SHP77 (cell line): ENCODE results near the gene SDK1.
"Not testable (repeated sequence)": the region's sequence is repeated elsewhere in the genome, so short reads cannot be mapped to it uniquely, and the experiment has no call there.

Experiments used
- DNase-seq, 2 experiments: peaks; one replicate each; lab custom pipeline; 2025; lab: John Stamatoyannopoulos, UW

The SDK1 gene

DNA sequence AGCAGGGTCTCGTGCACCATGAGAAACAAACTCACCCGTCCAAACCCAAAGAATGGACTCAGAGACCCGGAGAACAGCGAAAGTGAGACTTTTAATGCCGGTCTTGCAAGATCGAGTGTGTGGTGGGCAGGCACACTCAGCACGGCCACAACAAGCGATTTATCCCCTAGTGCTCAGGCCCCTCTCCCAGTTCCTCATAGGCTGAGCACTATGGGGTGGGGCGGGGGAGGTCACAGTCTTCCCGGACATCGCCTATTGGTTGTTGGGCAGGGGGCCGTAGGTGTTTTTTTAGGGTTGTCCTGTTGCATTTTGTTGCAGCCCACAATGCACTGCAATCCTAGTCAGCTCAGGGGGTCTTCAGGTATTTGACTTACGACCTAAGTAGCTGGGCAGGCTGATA lies 772.7 kb downstream of the SDK1 start:
- no peak for DNase-seq

DNA sequence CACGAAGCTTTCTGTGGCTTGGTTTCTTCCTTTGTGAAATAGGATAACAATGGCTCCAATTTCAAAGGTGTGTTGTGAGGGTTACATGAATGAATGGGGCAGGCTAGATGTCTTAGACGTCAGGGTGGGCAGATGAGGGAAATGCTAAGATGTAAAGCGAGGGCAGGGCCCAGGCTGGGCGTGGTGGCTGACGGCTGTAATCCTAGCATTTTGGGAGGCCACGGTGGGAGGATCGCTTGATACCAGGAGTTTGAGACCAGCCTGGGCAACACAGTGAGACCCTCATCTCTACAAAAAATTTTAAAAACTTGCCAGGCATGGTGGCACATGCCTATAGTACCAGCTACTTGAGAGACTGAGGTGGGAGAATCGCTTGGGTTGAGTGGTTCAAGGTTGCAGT lies 773.4 kb downstream of the SDK1 start:
- DNase-seq = no peak

DNA sequence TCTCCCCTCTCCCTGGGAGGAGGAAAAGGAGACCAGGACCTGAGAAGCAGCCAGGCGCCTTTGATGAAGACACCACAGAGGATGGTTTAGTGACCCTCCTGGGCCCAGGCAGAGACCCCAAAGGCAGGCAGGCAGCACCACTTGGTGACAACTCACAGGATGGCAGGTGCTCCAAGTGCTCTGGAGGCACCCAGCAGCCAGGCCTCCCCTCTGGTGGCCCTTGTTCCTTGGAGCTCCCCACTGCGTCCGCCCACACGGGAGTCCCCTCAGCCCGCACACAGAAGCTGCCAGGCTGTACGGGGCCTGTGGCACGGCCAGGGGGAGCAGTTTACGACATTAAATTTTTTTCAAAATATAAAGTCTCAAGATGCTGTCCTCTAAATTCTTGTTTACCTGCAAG lies 773.9 kb downstream of the SDK1 start:
- DNase-seq = no peak

DNA sequence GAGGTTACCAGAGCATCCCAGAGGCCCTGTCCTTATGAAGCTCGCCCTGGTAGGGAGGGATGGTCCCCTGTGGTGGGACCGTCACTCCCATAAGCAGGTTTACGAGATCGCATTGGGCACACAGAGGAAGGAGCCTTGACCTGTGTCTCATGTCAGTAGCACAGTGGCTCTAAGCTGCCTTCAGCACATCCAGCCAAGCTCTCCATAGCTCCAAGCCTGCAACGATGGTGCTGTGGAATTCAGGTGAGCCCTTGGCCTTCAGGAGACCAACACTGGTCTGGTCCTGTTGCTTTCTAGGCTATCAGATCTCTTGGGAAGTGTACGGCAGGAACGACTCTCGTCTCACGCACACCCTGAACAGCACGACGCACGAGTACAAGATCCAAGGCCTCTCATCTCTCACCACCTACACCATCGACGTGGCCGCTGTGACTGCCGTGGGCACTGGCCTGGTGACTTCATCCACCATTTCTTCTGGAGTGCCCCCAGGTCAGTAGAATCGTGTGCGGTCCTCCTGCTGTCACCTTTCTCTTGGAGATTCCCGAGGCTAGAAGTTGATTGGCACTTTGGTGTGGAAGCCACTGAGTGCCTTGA lies 775.7 kb downstream of the SDK1 start:
- no peak for DNase-seq

DNA sequence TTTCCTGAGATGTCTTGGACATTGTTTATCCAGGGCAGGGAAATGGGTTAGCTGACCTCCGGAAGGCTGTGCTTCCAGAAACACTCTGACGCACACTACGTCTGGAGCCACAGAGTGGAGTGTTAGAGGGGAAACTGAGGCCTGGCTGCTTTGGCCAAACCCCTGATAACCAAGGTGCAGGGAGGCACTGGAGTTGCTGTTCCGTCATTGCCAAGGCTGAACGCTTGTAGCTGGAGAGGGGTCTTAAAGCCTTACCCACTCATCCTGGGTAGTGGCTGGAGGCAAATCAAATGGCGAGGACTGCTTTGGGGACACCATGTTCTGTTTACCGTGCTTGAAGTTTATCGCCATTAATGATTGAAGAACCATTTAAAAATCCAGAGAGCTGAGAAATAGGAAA lies 776.9 kb downstream of the SDK1 start:
- no peak for DNase-seq

DNA sequence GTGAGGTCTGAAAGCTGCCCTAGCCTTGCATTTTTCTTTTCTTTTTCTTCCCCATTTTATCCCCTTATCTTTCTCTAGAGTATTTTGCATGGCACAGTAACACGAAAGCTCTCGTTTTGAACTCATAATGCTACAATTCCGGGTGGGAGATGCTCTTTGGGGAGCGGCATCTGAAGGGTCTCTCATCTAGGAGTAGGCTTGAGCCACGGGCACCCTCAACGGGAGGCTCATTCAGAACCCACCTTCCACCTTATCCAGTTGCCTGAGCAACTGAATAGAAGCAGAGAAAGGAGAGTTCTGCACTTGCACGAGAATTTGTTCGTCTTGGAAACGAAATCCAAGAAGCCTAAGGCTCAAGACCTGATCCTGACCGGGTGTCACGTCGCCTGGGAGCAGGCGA lies 777.5 kb downstream of the SDK1 start:
- DNase-seq = no peak

DNA sequence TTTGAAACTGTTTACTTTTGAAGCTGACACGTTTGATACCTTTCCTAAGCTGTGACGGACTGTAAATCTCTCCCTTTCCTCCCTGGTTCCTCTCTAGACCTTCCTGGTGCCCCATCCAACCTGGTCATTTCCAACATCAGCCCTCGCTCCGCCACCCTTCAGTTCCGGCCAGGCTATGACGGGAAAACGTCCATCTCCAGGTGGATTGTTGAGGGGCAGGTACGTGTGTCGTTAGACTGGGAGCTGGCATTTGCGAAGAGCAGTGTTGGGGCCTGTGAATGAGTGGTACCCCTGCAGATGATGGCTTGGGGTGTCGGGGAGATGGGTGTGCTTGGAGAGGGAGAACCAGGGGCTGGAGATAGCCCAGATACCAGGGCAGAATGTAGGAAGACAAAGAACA lies 778.3 kb downstream of the SDK1 start:
- DNase-seq = no peak

DNA sequence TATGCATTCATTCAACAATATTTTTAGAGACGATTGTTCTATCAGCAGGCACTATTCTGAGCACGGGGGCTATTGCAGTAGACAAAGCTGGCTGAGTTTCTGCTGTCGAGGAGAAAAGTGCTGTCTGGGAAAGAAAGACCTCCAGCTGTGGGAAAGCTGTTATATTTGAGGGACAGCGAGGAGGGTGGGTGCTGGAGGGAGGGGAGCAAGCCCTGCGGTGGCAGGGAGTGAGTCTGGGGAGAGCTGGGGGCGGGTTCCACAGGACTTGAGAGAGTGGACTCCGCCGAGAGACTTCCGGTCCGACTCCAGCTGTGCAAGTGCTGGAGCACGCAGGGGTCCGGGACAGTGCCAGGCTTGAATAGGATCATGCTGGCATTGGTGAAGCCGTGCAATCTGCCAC lies 778.9 kb downstream of the SDK1 start:
- DNase-seq = no peak

DNA sequence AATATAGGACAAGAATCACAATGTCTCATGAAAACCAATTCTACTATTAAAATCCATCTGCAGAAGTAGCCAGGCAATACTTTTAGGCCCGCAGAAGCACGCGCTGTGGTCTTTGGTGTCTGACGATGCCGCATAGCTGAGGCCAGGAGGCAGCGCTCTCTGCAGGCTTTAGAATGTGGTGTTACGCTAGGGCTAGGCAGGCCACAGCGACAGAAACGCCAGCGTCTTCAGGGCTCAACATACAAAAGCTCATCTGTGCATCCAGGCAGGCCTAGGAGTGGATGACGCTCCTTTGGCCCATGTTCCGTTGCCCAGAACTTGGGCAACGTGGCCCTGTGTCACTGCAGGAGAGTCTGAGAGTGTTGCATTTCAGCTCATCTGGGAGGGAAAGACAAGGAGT lies 779.9 kb downstream of the SDK1 start:
- no peak for DNase-seq

DNA sequence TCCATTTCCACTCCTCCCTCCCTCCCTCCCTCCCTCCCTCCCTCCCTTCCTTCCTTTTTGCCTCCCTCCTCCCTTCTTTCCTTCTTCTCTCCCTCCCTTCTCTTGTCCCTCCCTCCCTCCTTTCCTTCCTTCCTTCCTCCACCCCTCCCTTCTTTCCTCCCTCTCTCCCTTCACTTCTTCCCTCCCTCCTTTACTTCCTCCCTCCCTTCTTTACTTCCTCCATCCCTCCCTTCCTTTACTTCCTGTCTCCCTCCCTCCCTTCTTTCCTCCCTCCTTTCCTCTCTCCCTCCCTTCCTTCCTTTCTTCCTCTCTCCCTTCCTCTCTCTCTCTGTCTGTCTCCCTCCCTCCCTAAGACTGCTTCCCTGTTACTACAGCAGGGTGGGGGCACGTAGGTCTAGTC lies 782.5 kb downstream of the SDK1 start:
- DNase-seq = no peak

DNA sequence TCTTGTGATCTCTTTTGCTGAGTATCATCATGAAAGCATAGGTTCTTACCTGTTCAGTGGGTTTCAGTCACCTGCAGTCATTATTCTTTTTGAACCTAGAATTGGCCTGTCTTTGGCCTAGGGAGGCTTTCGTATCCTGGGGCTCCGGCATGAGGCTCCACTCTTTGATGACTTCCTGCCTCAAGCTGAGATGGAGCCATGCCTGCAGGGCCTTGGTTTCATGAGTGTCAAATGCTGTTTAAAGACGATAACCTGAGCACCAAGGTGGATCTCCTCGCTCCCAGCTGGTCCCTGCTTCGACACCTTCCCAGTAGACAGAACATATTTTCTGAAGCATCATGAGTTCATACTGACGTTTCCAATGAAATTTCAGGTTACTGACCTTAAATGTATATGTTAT lies 783.2 kb downstream of the SDK1 start:
- DNase-seq = no peak

DNA sequence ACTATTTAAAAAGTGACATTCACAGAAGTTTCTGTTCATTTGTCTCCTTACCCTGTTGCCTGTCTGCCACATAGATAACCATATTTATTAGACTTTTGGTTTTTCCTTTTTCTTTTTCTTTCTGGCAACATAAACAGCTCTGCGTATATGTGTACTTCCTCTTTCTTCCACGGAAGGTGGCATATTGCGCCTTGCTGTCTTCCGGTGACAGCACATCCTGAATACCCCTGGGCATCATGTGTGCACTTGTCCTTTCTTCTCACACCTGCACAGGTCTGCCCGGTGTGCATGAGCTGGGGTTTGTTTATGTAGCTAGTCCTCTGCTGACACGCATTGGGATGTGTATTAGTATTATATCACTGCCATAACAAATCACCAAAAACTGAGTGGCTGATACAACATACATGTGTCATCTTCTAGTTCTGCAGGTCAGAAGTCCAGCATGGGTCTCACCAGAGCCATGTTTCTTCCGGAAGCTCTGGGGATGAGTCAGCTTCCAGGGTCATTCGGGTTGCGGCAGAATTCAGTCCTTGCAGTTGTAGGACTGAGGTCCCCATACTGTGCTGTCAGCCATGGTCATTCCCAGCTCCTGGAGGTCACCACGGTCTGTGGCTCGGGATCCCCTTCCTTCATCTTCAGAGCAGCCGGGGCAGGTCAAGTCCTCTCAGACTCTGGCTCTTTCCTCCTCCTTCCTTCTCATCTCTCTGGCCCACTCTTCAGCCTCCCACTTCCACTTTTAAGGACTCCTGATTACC lies 785.1 kb downstream of the SDK1 start:
- no peak for DNase-seq

DNA sequence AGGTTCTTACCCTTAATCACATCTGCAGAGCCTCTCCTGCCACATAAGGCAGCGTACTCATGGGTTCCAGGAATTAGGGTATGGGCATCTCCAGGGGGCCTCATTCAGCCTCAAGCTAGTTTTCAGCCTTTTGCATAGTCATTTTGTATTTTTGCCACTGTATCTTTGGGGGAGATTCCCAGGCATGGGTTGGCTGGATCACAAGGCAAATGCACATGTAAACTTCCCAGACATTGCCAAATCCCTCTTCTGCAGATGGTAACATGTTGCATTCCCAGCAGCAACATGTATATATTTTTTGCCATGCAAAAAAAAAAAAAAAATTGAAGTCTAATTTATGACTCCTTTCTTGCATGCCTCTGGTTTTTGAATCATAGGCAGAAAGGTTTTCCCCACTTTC lies 785.7 kb downstream of the SDK1 start:
- DNase-seq = no peak

DNA sequence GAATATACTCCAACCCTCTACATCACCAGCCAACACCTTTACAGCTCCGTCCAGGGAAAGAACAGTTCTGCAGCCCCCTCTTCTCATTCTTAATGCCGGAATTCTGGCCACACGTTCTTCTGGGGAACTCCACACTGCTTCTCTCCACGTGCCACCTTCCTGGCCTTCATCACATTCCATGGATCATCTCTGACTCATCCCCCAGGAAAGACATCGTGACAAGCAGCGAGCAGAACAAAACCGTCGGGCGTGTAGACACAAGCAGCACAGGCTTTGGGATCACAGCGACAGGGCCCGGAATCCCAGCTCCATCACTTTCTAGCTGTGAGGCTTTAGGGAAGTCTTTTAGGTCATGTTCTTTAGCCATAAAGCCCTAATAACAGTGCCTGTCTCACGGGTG lies 790.7 kb downstream of the SDK1 start:
- DNase-seq = no peak

DNA sequence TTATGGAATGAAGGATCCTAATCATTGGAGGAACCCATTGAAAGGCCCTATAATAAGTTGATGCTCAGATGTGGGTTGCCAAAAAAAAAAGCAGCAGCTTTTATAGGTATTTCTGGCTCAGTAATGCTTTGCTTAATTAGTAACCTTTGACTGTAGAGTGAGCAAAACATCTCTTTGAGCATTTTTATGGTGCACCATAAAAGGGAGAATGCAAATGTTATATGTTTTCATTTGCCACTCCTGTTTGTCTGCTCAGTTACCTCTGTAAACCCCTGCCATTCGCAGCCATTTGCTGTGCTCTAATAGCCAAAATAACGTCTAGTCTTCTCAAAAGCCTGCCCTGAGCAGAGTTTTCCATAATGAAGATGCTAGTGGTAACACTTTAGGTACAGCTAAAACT lies 792.0 kb downstream of the SDK1 start:
- DNase-seq = no peak

DNA sequence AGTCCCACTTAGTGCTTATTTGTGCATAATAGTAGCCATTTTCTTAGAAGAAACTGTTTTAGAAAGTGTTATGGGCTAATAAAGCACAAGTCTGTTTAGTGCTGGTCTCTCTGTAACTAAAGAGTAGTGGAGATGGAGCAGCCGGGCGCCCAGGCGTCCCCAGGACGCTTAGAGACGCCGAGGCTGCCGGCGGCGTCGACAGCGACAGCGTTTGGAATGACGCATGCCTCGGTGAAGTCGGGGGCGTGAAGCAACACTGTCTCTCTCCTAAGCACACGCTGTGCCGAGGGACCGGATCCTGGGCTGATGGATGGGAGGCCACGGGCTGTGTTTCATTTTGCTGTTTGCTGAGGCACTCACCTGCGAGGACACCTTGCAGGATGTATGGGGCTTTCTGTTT lies 792.4 kb downstream of the SDK1 start:
- no peak for DNase-seq

DNA sequence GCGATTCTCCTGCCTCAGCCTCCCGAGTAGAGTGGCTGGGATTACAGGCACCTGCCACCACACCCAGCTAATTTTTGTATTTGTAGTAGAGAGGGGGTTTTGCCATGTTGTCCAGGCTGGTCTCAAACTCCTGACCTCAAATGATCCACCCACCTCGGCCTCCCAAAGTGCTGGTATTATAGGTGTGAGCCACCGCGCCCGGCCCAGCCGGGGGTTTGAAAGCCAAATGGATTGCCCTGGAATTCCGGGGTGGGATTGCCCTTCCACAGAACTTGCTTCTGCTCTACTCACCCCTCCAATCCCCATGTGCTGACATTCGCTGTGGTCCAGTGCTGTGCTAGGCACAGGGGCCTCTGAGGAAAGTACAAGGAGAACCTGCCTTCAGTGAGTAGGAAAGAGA lies 793.1 kb downstream of the SDK1 start:
- not testable (repeated sequence) for DNase-seq

DNA sequence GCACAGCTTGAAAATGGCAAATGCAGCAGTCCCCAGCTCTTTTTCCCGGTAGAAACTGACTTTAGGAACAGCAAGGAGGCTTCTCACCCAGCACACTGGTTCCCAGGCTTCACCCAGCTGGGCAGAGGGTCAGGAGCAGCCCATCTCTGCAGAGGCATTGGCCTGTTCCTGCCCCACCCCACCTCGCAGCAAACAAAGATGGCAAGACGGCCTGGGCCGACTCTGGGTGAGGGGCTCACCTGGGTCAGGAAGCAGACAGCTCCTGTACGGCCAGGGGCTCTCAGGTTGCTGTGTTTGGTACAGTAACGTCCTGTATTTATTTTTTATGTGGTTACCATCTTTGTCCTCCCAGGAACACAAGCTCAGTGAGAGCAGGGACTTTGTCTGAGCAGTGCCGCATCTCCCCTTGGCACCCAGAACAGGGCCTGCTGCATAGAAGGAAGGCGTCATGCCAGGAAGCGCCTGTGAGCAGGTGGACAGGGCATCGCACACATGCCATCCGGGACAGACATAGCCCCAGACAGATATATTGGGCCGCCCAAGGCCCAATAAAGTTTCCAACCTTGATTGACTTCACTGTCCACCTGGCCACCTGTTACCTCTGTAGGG lies 796.1 kb downstream of the SDK1 start:
- DNase-seq = no peak

DNA sequence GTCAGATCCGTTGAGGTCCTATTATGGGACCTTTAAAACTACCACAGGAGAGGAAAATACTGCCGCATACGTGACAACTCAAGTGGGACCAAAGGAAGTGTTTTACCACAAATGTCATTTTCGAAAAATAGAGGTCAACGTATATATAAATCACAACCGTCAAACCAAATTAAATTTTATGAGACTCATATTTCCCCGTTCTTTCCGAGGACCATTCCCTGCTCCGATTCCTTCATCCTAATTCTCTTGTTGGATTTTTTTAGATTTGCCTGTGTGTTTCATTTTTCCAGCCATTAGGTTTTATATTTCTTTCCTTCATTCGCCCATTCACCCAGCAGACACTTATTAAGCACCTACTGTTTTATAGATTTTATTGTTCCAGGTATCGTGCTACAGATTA lies 797.1 kb downstream of the SDK1 start:
- DNase-seq = no peak

DNA sequence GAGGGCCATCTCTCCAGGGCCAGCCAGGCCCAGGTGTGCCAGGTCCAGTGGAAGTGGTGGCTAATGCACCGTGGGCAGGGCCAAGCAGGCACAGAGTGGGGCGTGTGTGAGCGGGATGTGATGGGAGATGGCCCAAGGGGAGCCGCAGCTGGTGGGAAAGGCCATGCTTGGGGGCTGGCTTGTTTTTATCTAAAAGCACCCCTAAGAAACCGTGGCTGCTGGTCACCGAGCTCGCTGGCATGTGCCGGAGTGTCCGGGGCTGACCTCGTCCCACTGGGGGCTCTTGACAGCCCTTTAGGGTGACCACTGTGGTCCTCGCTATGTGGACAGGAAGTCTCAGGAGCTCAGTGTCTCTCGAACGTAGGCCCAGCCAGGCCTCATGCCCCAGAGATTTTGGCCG lies 798.6 kb downstream of the SDK1 start:
- DNase-seq = no peak

DNA sequence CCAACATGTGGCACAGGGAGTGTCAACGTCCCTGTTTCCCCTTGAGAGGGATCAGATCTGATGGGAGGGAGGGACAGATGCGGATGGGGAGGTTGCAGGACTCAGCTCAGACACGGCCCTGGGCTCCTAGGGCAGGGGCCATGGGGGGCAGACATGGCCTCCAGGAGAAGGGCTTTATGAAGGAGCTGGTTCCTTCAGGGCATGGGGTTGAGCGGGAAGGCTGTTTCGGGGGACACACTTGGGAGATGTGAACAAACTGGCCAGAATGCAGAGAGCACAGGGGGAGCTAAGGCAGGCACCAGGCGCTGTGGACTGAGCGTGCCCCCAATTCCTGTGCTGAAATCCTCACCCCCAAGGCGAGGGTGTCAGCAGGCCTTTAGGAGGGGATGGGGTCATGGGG lies 799.1 kb downstream of the SDK1 start:
- DNase-seq = no peak

DNA sequence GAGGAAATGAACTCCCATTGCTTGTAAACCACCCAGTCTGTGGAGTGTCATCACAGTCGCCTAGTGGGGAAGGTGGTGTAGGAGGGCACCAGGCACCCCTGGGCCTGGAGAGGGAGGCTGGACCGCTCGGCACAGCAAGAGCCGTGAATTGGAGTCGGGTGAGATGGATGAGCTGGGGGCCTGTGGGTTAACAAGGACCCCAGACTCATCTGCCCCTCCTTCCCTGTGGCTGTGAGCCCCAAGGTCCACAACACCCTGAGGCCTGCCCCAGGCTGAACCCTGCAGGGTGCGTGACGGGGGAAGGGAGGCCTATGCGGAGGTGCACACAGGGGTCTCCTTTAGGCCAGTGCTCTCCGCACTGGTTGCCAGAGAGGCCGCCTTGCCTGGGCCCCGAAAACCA lies 799.6 kb downstream of the SDK1 start:
- no peak for DNase-seq

DNA sequence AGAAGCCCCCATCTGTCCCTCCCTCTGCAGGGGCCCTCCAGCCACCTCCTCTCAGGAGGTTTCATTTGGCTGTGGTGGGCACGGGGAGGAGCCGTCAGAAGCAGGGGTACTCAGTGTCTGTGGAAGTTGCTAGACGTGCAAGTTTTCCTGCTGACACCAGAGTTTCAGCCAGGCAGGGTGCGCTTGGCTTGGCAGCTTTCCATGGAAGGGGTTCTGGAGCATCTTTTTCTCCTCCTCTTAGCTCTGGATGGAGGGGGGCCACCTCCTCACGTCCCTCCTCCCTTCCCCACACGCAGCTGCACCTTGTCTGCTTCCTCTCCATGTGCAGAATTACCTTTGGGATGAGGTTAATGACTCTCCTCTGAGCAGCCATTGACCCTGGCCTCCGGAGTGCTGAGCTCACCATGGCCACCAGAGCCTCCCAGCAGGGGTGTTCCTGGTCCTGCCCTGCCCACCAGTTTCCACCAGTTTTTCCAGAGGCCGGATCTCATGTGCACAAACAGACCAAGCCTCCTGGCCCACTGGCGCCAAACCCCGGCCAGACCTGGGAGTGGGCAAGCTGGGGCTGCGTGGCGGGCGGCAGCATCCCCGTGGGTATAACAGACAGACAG lies 801.3 kb downstream of the SDK1 start:
- no peak for DNase-seq
